MCF 10A (cell line): ENCODE measurements around the gene SOX9. TPM values are rescaled to one million over a fixed set of nuclear protein-coding genes. Genes with fewer than 3 reads are reported as not detected.

Experiments
- BruUV-seq: library from RNA; stranded (reverse); fragments of 400-500 nt; replicated peaks from 2 replicates; lab custom pipeline; 2021; lab: Mats Ljungman, UMichigan
- CTCF ChIA-PET: fragments of 300-600 bp; sonication (Branson Sonifier 250); formaldehyde crosslinking; extraction: SDS; loops from one replicate; lab custom pipeline; 2021; ENCODE audit warnings: antibody characterized with exemption, inconsistent platforms; lab: Yijun Ruan, JAX
- POLR2A ChIA-PET: fragments of 300-600, 350-650 bp; sonication (Branson Sonifier 250); formaldehyde crosslinking; extraction: SDS; loops from one replicate; lab custom pipeline; 2020; ENCODE audit warnings: antibody characterized with exemption, inconsistent platforms; lab: Yijun Ruan, JAX
- DNase-seq: peaks from one replicate; pipeline ENCODE4 v3.0.0-alpha.2; 2018; ENCODE audit not compliant: unreplicated experiment
- H3K27ac Mint-ChIP-seq: one replicate; pipeline ENCODE4 v1.8.0; 2022; ENCODE audit warnings: mild to moderate bottlenecking, low read depth, mixed read lengths; ENCODE audit not compliant: unreplicated experiment
- H3K27me3 Mint-ChIP-seq: one replicate; pipeline ENCODE4 v1.8.0; 2022; ENCODE audit warnings: mixed read lengths; ENCODE audit not compliant: insufficient read depth, unreplicated experiment
- H3K36me3 Mint-ChIP-seq: one replicate; pipeline ENCODE4 v1.8.0; 2022; ENCODE audit warnings: mild to moderate bottlenecking, moderate library complexity, mixed read lengths; ENCODE audit not compliant: insufficient read depth, unreplicated experiment
- H3K4me1 Mint-ChIP-seq: one replicate; pipeline ENCODE4 v1.8.0; 2022; ENCODE audit warnings: mixed read lengths; ENCODE audit not compliant: insufficient read depth, unreplicated experiment
- H3K4me3 Mint-ChIP-seq: one replicate; pipeline ENCODE4 v1.8.0; 2022; ENCODE audit warnings: mild to moderate bottlenecking, moderate library complexity, mixed read lengths; ENCODE audit not compliant: unreplicated experiment
- H3K9me3 Mint-ChIP-seq: one replicate; pipeline ENCODE4 v1.8.0; 2022; ENCODE audit warnings: mixed read lengths; ENCODE audit not compliant: unreplicated experiment
- intact Hi-C: fragments of 100-400 bp; cut with micrococcal nuclease; formaldehyde crosslinking; loops from 2 replicates; pipeline ENCODE4 v1.14.1; 2022
- total RNA-seq: library from RNA; stranded (reverse); gene quantifications from 2 replicates; pipeline ENCODE4 v1.2.3, GENCODE V29; 2022
- TF ChIP-seq, protein P1 (sequence below): fragments of 200-600 bp; IDR thresholded peaks from one replicate; pipeline ENCODE4 v1.8.0; 2022; ENCODE audit warnings: antibody characterized with exemption, mild to moderate bottlenecking; ENCODE audit not compliant: unreplicated experiment

Gene SOX9
- total RNA-seq, 1 experiment from 2014 or later: 2.6 TPM

GRCh38 chr17:72164158-72164739 is 43.4 kb downstream of the SOX9 start:
- Mint-ChIP-seq H3K9me3 (no peaks in the 10 kb centered on the region), H3K27ac (no peak overlapping the region), H3K4me3 (no peak overlapping the region), H3K27me3 (no peaks in the 10 kb centered on the region), H3K4me1 (peaks cover 10% of the 10 kb centered on the region), H3K36me3 (no peaks in the 10 kb centered on the region)
- CTCF ChIA-PET: no interaction called here
- DNase-seq: peak; percentile 33
- intact Hi-C loops: no loop called here
- POLR2A ChIA-PET: no interaction called here
- BruUV-seq: no TSS peak
- TF ChIP-seq, protein P1, sequence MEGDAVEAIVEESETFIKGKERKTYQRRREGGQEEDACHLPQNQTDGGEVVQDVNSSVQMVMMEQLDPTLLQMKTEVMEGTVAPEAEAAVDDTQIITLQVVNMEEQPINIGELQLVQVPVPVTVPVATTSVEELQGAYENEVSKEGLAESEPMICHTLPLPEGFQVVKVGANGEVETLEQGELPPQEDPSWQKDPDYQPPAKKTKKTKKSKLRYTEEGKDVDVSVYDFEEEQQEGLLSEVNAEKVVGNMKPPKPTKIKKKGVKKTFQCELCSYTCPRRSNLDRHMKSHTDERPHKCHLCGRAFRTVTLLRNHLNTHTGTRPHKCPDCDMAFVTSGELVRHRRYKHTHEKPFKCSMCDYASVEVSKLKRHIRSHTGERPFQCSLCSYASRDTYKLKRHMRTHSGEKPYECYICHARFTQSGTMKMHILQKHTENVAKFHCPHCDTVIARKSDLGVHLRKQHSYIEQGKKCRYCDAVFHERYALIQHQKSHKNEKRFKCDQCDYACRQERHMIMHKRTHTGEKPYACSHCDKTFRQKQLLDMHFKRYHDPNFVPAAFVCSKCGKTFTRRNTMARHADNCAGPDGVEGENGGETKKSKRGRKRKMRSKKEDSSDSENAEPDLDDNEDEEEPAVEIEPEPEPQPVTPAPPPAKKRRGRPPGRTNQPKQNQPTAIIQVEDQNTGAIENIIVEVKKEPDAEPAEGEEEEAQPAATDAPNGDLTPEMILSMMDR: no peak

GRCh38 chr17:72165192-72165866 is 44.5 kb downstream of the SOX9 start:
- no peak for DNase-seq
- H3K27me3 Mint-ChIP-seq: no peaks in the 10 kb centered on the region
- ChIA-PET CTCF (no interaction called here), POLR2A (no interaction called here)
- H3K4me3 Mint-ChIP-seq: no peak overlapping the region
- peaks cover 10% of the 10 kb centered on the region for H3K4me1 Mint-ChIP-seq
- intact Hi-C loops: no loop called here
- TF ChIP-seq, protein P1: no peak
- no peaks in the 10 kb centered on the region for H3K9me3 Mint-ChIP-seq
- H3K27ac Mint-ChIP-seq: no peak overlapping the region
- H3K36me3 Mint-ChIP-seq: no peaks in the 10 kb centered on the region
- no TSS peak for BruUV-seq

GRCh38 chr17:72165867-72166439 is 45.1 kb downstream of the SOX9 start:
- POLR2A ChIA-PET: interaction anchor here (0.6 kb wide), 1 partner anchor 94 kb away, joined by 3 read pairs; no protein-coding TSS in a partner anchor
- intact Hi-C loops: no loop called here
- no peak overlapping the region for H3K27ac Mint-ChIP-seq
- TF ChIP-seq, protein P1: no peak
- DNase-seq: no peak
- H3K4me3 Mint-ChIP-seq: no peak overlapping the region
- H3K4me1 Mint-ChIP-seq: peaks cover 10% of the 10 kb centered on the region
- no TSS peak for BruUV-seq
- no peaks in the 10 kb centered on the region for H3K36me3 Mint-ChIP-seq
- no peaks in the 10 kb centered on the region for H3K27me3 Mint-ChIP-seq
- CTCF ChIA-PET: no interaction called here
- no peaks in the 10 kb centered on the region for H3K9me3 Mint-ChIP-seq

- TF ChIP-seq, protein P1: no peak
- BruUV-seq: no TSS peak
- Mint-ChIP-seq H3K27ac (no peak overlapping the region), H3K9me3 (no peaks in the 10 kb centered on the region), H3K4me1 (peaks cover 10% of the 10 kb centered on the region), H3K4me3 (no peak overlapping the region), H3K27me3 (peaks cover 12% of the 10 kb centered on the region), H3K36me3 (no peaks in the 10 kb centered on the region)
- ChIA-PET POLR2A (no interaction called here), CTCF (no interaction called here)
- intact Hi-C loops: no loop called here
- no peak for DNase-seq
Observed at GRCh38 chr17:72167593-72167992, 46.8 kb downstream of the SOX9 start.
